Activated B cell treated with CpG ODN at 0.5 μM for 24 hours (primary cell): ENCODE results near the gene SMG6. TPM values are rescaled to one million over a fixed set of nuclear protein-coding genes. Genes with fewer than 3 reads are reported as not detected.
"Not testable (repeated sequence)": the region's sequence is repeated elsewhere in the genome, so short reads cannot be mapped to it uniquely, and the experiment has no call there.

ENCODE experiments used
- ATAC-seq: fragments of 200-7000 bp; cut with Tn5 transposase; one replicate; pipeline ENCODE4 v1.10.0; 2021; ENCODE audit warnings: low read depth, mild to moderate bottlenecking, moderate library complexity
- CTCF ChIA-PET: fragments of 350-600 bp; sonication (Branson Sonifier 250); formaldehyde crosslinking; loops from one replicate; lab custom pipeline; 2021; ENCODE audit warnings: antibody characterized with exemption; lab: Charles Lee
- POLR2A ChIA-PET: fragments of 350-600 bp; sonication (Branson Sonifier 250); formaldehyde crosslinking; loops from one replicate; lab custom pipeline; 2021; ENCODE audit warnings: antibody characterized with exemption; lab: Charles Lee
- DNase-seq: peaks from one replicate; pipeline ENCODE4 v3.0.0; 2022
- H3K27ac Mint-ChIP-seq: one replicate; pipeline ENCODE4 v1.8.0; 2020; ENCODE audit warnings: mixed read lengths
- H3K27me3 Mint-ChIP-seq: one replicate; pipeline ENCODE4 v1.8.0; 2021; ENCODE audit warnings: mixed read lengths
- H3K36me3 Mint-ChIP-seq: one replicate; pipeline ENCODE4 v1.8.0; 2021; ENCODE audit warnings: low read depth, mixed read lengths
- H3K4me1 Mint-ChIP-seq: one replicate; pipeline ENCODE4 v1.8.0; 2021; ENCODE audit warnings: mixed read lengths
- H3K4me3 Mint-ChIP-seq: one replicate; pipeline ENCODE4 v1.8.0; 2020; ENCODE audit warnings: mild to moderate bottlenecking, mixed read lengths
- H3K9me3 Mint-ChIP-seq: one replicate; pipeline ENCODE4 v1.8.0; 2020; ENCODE audit warnings: mixed read lengths
- intact Hi-C: fragments of 100-400 bp; cut with micrococcal nuclease; formaldehyde crosslinking; loops from one replicate; pipeline ENCODE4 v1.15.1; 2024
- total RNA-seq: library from RNA; stranded (reverse); gene quantifications from 2 replicates; pipeline ENCODE4 v1.2.3, GENCODE V29; 2022
- TF ChIP-seq, protein P1 (sequence below): fragments of 200-600 bp; IDR thresholded peaks from one replicate; pipeline ENCODE4 v1.8.0; 2022; ENCODE audit warnings: antibody characterized with exemption, mild to moderate bottlenecking

The SMG6 gene
- total RNA-seq, 1 donor from 2014 or later, result 30.5 TPM

DNA sequence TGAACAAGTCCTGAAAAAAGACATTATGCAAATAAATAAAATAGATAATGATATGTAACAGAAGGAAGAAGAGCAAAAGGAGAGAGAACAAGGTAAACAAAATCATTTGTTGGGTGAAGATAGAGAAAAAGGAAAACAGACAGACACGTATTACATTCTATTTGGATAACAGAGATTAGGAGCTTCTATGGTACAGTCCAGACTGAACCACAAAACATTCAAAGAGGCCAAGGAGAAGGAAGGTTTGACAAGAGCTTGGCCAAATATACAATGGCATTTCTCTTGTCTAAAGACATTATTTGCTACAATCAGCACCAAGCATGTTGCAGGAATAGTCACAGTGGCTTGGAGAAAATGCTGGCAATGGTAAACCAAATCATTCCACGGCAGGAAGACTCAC lies 29.2 kb downstream of the SMG6 start:
- Mint-ChIP-seq H3K27ac (no peak overlapping the region), H3K4me3 (no peak overlapping the region), H3K9me3 (no peaks in the 10 kb centered on the region), H3K4me1 (no peaks in the 10 kb centered on the region), H3K27me3 (no peaks in the 10 kb centered on the region), H3K36me3 (peaks cover 51% of the 10 kb centered on the region)
- CTCF ChIA-PET, result no interaction called here
- TF ChIP-seq, protein P1, sequence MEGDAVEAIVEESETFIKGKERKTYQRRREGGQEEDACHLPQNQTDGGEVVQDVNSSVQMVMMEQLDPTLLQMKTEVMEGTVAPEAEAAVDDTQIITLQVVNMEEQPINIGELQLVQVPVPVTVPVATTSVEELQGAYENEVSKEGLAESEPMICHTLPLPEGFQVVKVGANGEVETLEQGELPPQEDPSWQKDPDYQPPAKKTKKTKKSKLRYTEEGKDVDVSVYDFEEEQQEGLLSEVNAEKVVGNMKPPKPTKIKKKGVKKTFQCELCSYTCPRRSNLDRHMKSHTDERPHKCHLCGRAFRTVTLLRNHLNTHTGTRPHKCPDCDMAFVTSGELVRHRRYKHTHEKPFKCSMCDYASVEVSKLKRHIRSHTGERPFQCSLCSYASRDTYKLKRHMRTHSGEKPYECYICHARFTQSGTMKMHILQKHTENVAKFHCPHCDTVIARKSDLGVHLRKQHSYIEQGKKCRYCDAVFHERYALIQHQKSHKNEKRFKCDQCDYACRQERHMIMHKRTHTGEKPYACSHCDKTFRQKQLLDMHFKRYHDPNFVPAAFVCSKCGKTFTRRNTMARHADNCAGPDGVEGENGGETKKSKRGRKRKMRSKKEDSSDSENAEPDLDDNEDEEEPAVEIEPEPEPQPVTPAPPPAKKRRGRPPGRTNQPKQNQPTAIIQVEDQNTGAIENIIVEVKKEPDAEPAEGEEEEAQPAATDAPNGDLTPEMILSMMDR, result no peak
- DNase-seq, result no peak
- intact Hi-C loops, result no loop called here
- ATAC-seq, result no peak
- POLR2A ChIA-PET, result no interaction called here

DNA sequence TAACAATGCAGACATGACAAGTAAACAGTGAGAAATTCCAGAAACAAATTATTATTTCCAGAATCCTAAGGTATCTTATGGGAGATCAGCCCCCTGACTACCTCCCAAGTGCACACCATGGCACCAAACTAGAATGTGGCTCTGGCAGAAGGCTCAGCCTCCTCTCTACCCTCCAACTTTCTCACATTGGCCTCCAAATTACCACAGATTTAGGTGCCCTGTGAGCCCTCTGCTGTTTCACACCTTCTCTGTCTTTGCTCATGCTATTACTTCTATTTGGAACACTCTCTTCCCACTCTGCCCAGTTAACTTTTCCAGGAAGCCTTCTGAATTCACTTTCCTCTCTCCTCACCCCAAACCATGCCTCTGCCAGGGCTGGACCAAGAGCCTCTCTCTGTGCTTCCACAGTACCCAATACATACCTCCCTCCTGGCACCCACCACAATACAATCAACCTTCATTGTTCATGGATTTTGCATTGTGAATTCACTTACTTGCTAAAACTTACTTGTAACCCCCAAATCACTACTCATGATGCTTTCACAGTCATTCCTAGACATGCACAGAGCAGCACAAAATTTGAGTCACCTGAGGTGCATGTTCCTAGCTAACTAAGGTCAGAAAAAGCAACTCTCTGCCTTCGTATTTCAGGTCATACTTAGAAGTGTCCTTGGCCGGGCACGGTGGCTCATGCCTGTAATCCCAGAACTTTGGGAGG lies 31.4 kb downstream of the SMG6 start:
- H3K27ac Mint-ChIP-seq, result no peak overlapping the region
- intact Hi-C loops, result no loop called here
- no peak overlapping the region for H3K4me3 Mint-ChIP-seq
- DNase-seq (no peak), ATAC-seq (no peak)
- H3K27me3 Mint-ChIP-seq, result no peaks in the 10 kb centered on the region
- TF ChIP-seq, protein P1, result no peak
- CTCF ChIA-PET, result no interaction called here
- peaks cover 49% of the 10 kb centered on the region for H3K36me3 Mint-ChIP-seq
- H3K9me3 Mint-ChIP-seq, result no peaks in the 10 kb centered on the region
- POLR2A ChIA-PET, result no interaction called here
- H3K4me1 Mint-ChIP-seq, result peaks cover 1% of the 10 kb centered on the region

DNA sequence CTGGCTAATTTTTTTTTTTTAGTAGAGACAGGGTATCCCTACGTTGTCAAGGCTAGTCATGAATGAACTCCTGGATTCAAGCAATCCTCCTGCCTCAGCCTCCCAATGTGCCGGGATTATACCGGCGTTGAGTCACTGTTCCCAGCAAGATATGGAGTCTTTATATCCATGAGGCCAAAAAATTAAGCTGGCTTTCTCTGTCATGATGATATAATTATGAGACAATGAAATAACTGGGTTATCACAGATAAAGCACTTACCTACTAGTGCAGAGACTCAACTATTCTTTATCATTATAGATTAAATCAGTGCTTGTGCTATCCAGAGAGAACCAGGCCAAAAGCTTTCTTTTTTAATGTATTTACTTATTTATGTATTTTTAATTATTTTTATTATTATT lies 36.2 kb downstream of the SMG6 start:
- intact Hi-C loops, result no loop called here
- peaks cover 41% of the 10 kb centered on the region for H3K36me3 Mint-ChIP-seq
- no peaks in the 10 kb centered on the region for H3K27me3 Mint-ChIP-seq
- TF ChIP-seq, protein P1, result no peak
- H3K9me3 Mint-ChIP-seq, result no peaks in the 10 kb centered on the region
- no peak overlapping the region for H3K4me3 Mint-ChIP-seq
- DNase-seq (no peak), ATAC-seq (no peak)
- POLR2A ChIA-PET, result no interaction called here
- CTCF ChIA-PET, result interaction anchor here (1.0 to 1.6 kb wide), 2 partner anchors 22 to 23 kb away, joined by 4 read pairs; no protein-coding TSS in a partner anchor
- H3K27ac Mint-ChIP-seq, result peak overlapping the region; percentile 93
- H3K4me1 Mint-ChIP-seq, result peaks cover 20% of the 10 kb centered on the region

DNA sequence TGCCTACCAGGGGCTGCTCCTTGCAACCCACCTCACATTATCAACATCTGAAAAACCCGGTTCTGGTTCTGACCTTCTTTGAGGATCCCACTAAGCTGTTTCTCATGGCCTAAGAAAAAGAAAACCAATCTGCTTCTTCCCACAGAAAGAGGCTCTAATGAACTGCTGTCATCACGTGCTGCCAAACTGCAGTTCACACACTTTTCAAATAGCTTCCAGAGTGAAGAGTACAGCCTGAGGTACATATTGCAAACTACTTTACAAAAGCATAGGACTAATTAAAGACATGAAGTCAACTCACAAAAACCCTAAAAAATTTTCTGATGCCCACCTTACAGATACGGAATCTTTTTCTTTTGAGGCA lies 36.7 kb downstream of the SMG6 start:
- ChIA-PET POLR2A (interaction anchor here (0.8 kb wide), 1 partner anchor 69 kb away, joined by 3 read pairs; the partner anchor contains the start of gene TSR1), CTCF (interaction anchor here (1.0 kb wide), 1 partner anchor 22 kb away, joined by 4 read pairs; no protein-coding TSS in a partner anchor)
- Mint-ChIP-seq H3K9me3 (no peaks in the 10 kb centered on the region), H3K27me3 (no peaks in the 10 kb centered on the region), H3K4me3 (no peak overlapping the region), H3K4me1 (peaks cover 20% of the 10 kb centered on the region), H3K27ac (peak overlapping the region; percentile 93), H3K36me3 (peaks cover 42% of the 10 kb centered on the region)
- ATAC-seq (no peak), DNase-seq (no peak)
- intact Hi-C loops, result no loop called here
- TF ChIP-seq, protein P1, result no peak

DNA sequence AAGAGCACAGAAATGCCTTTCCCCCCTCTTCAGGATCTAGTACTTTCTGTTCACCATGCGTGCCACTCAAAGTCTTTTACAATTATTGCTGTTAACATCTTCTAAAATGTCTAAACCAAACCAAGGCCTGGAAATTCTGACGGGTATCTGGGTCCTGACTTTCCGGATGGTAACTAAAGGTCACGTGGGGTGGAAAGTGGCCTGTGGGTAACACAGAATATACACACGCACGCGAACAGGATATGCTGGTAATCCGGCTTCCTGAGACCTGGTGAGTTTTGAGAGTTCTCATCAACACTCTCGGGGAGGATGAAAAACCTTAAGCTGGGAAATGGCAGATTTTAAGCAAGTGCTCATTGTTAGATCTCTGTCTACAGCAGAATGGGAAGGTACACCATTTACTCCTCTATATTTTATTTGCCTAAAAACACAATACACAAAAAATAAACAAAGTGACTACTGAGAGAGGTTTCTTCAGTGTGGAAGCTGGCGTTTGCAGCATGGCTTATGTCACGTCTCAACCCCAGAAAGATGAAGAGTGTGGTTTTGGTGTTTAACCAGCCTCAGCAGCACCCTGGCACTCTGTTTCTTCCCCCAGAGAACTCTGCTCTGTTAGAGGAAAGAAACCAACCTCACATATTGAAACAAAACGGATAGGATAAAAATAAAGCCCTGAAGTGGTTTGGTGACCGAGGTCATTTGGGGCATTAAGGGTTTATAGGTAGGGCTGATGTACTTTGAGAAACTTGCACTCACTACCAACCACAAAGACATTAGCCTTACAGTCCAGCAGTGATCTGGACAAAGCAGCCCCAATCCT lies 37.3 kb downstream of the SMG6 start:
- peak; percentile 87 for ATAC-seq
- H3K36me3 Mint-ChIP-seq, result peaks cover 48% of the 10 kb centered on the region
- TF ChIP-seq, protein P1, result no peak

DNA sequence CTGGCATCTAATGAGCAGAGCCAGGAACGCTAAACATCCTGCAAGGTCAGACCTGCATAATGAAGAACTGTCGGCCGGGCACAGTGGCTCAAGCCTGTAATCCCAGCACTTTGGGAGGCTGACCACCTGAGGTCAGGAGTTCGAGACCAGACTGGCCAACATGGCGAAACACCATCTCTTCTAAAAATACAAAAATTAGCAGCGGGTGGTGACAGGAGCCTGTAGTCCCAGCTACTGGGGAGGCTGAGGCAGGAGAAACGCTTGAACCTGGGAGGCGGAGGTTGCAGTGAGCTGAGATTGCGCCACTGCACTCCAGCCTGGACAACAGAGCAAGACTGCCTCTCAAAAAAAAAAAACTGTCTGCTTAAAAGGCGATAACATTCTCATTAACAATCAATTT lies 38.4 kb downstream of the SMG6 start:
- Mint-ChIP-seq H3K27ac (peak overlapping the region; percentile 93), H3K36me3 (peaks cover 48% of the 10 kb centered on the region), H3K4me1 (peaks cover 24% of the 10 kb centered on the region)
- ATAC-seq, H3K27me3 Mint-ChIP-seq, DNase-seq, POLR2A ChIA-PET, intact Hi-C loops, H3K9me3 Mint-ChIP-seq, H3K4me3 Mint-ChIP-seq: not testable (repeated sequence)
- CTCF ChIA-PET, result interaction anchor here (0.7 to 2.4 kb wide), 3 partner anchors 11 to 211 kb away, joined by 3 to 6 read pairs (median 4); partner anchors contain the start of gene HIC1

More for the DNA sequence above, 37.3 kb downstream of the SMG6 start:
- intact Hi-C loops, result no loop called here
- peak overlapping the region; percentile 70 for H3K4me3 Mint-ChIP-seq
- no peaks in the 10 kb centered on the region for H3K9me3 Mint-ChIP-seq
- peaks cover 20% of the 10 kb centered on the region for H3K4me1 Mint-ChIP-seq
- peak; percentile 16 for DNase-seq
- ChIA-PET CTCF (interaction anchor here (1.0 kb wide), 1 partner anchor 21 kb away, joined by 4 read pairs; no protein-coding TSS in a partner anchor), POLR2A (interaction anchor here (0.8 kb wide), 1 partner anchor 70 kb away, joined by 3 read pairs; the partner anchor contains the start of gene TSR1)
- peak overlapping the region; percentile 93 for H3K27ac Mint-ChIP-seq
- H3K27me3 Mint-ChIP-seq, result no peaks in the 10 kb centered on the region
